Bronchial epithelial cell (primary cell): ENCODE data around the gene SLIT3. TPM values are rescaled to one million over a fixed set of nuclear protein-coding genes. Genes with fewer than 3 reads are reported as not detected.

Experiments used
- DNase-seq: peaks from one replicate; pipeline ENCODE4 v3.0.0-alpha.2; 2010; ENCODE audit warnings: low read depth
- FAIRE-seq: peaks from 2 replicates; lab custom pipeline; 2011; peaks lifted over from hg19 to GRCh38; lab: Jason Lieb, UNC
- H3K27me3 ChIP-seq: 2 replicates; pipeline ENCODE4 v1.5.1; 2011; ENCODE audit warnings: low read length; ENCODE audit not compliant: control insufficient read depth, insufficient read depth
- H3K36me3 ChIP-seq: 2 replicates; pipeline ENCODE4 v1.5.1; 2011; ENCODE audit warnings: low read length; ENCODE audit not compliant: control insufficient read depth, insufficient read depth
- H3K4me3 ChIP-seq: 2 replicates; pipeline ENCODE4 v1.5.1; 2011; ENCODE audit warnings: mild to moderate bottlenecking, low read depth, low read length, control low read depth
- CTCF ChIP-seq: IDR thresholded peaks from 2 replicates; pipeline ENCODE4 v1.5.1; 2011; ENCODE audit warnings: mild to moderate bottlenecking, moderate library complexity, low read length, control low read depth, inconsistent platforms; ENCODE audit not compliant: insufficient read depth, severe bottlenecking
- total RNA-seq: library from RNA; depleted of rRNA; stranded (reverse); fragments of >200 nt; gene quantifications from 2 replicates; pipeline ENCODE4 v1.2.1, GENCODE V29; 2014

The SLIT3 gene
- total RNA-seq, 1 donor from 2014 or later = 0.79 TPM

- no peak for TF ChIP-seq CTCF
- Histone ChIP-seq H3K27me3 (no peaks in the 10 kb centered on the region), H3K4me3 (no peak overlapping the region), H3K36me3 (no peaks in the 10 kb centered on the region)
- DNase-seq = no peak
- FAIRE-seq = no peak
Observed at GRCh38 chr5:168869615-168870227, 431.2 kb downstream of the SLIT3 start.

- no peak for FAIRE-seq
- Histone ChIP-seq H3K36me3 (no peaks in the 10 kb centered on the region), H3K4me3 (no peak overlapping the region), H3K27me3 (no peaks in the 10 kb centered on the region)
- no peak for TF ChIP-seq CTCF
- no peak for DNase-seq
Observed at GRCh38 chr5:168867241-168867640, 433.7 kb downstream of the SLIT3 start.

- no peak overlapping the region for H3K4me3 ChIP-seq
- FAIRE-seq (no peak), DNase-seq (no peak)
- no peaks in the 10 kb centered on the region for H3K36me3 ChIP-seq
- TF ChIP-seq CTCF = no peak
- H3K27me3 ChIP-seq = no peaks in the 10 kb centered on the region
Observed at GRCh38 chr5:168865968-168866367, 435.0 kb downstream of the SLIT3 start.

GRCh38 chr5:168863021-168863420 is 437.9 kb downstream of the SLIT3 start:
- FAIRE-seq = no peak
- no peak for TF ChIP-seq CTCF

GRCh38 chr5:168860503-168860902 is 440.4 kb downstream of the SLIT3 start:
- H3K36me3 ChIP-seq = no peaks in the 10 kb centered on the region
- no peak for DNase-seq
- H3K4me3 ChIP-seq = no peak overlapping the region
- no peaks in the 10 kb centered on the region for H3K27me3 ChIP-seq
- no peak for FAIRE-seq
- TF ChIP-seq CTCF = no peak

More at GRCh38 chr5:168863021-168863420, 437.9 kb downstream of the SLIT3 start:
- Histone ChIP-seq H3K36me3 (no peaks in the 10 kb centered on the region), H3K27me3 (no peaks in the 10 kb centered on the region), H3K4me3 (no peak overlapping the region)
- DNase-seq = no peak

- Histone ChIP-seq H3K27me3 (no peaks in the 10 kb centered on the region), H3K36me3 (no peaks in the 10 kb centered on the region), H3K4me3 (no peak overlapping the region)
- DNase-seq = no peak
- FAIRE-seq = no peak
- no peak for TF ChIP-seq CTCF
Observed at GRCh38 chr5:168860081-168860480, 440.9 kb downstream of the SLIT3 start.
